ENCODE data around the gene SPACA4. TPM values are rescaled to one million over a fixed set of nuclear protein-coding genes. Genes with fewer than 3 reads are reported as not detected.

The SPACA4 gene
- total and polyA plus RNA-seq, 9 of the 15 experiments (the other 6 are each of a cell fraction or from before 2014, with no cell fraction given), result not detected

GRCh38 chr19:48637449-48637947 lies 31.0 kb downstream of the SPACA4 start (continued):
- no peak for TF ChIP-seq SFPQ (IDR thresholded peaks at IDR 0.05; ENCODE audit: low read depth, low read length)
- 0 out of 4 replicates have a peak, but pooled peaks of 1 of the 2 experiments have one; percentile 18 for TF ChIP-seq MLLT1 (IDR thresholded peaks at IDR 0.05)
- no peak for TF ChIP-seq TRIM28 (IDR thresholded peaks at IDR 0.05)
- no peak for TF ChIP-seq MYBL2 (IDR thresholded peaks at IDR 0.05; ENCODE audit: low read depth)
- no peak for TF ChIP-seq MYBL2 (CRISPR knock-in tag; IDR thresholded peaks at IDR 0.05; ENCODE audit: borderline replicate concordance)
- TF ChIP-seq CC2D1A (IDR thresholded peaks at IDR 0.05), result no peak
- no peak; the same call in 1 of the 2 replicates for TF ChIP-seq TCF7L2 (IDR thresholded peaks at IDR 0.05; ENCODE audit: low read depth, low read length)
- no peak for TF ChIP-seq DACH1 (IDR thresholded peaks at IDR 0.05; ENCODE audit: partially characterized antibody)
- peak; percentile 49; the same call in 1 of the 2 replicates for TF ChIP-seq ZNF740 (CRISPR knock-in tag; IDR thresholded peaks at IDR 0.05)
- no peak for TF ChIP-seq ZNF740 (tag; IDR thresholded peaks at IDR 0.05)
- TF ChIP-seq RBM17 (IDR thresholded peaks at IDR 0.05; ENCODE audit: borderline replicate concordance, low read depth, low read length), result no peak
- TF ChIP-seq SETDB1 (IDR thresholded peaks at IDR 0.05; ENCODE audit: low read length), result no peak
- no peak for TF ChIP-seq SAFB2 (IDR thresholded peaks at IDR 0.05; ENCODE audit: borderline replicate concordance, low read depth, low read length, severe bottlenecking)
- no peak for TF ChIP-seq ZBTB2 (IDR thresholded peaks at IDR 0.05)
- no peak for TF ChIP-seq RFX5 (IDR thresholded peaks at IDR 0.05; ENCODE audit: low read depth, low read length)
- TF ChIP-seq ZNF263 (CRISPR knock-in tag; IDR thresholded peaks at IDR 0.05; ENCODE audit: borderline replicate concordance), result peak; percentile 75; the same call in 1 of the 2 replicates
- TF ChIP-seq ETS1 (conservative IDR thresholded peaks at IDR 0.05; ENCODE audit: control insufficient read depth, low read depth, low read length), result no peak
- peak; percentile 77 for TF ChIP-seq CHD2 (IDR thresholded peaks at IDR 0.05; ENCODE audit: low read depth, low read length)
- 0 out of 2 replicates have a peak, but pooled peaks have one; percentile 17 for TF ChIP-seq CBFA2T2 (conservative IDR thresholded peaks at IDR 0.05)
- TF ChIP-seq ETV1 (tag; conservative IDR thresholded peaks at IDR 0.05; ENCODE audit: low read depth), result no peak
- TF ChIP-seq EWSR1 (IDR thresholded peaks at IDR 0.05; ENCODE audit: borderline replicate concordance, low read depth, partially characterized antibody), result no peak
- TF ChIP-seq LCOR (CRISPR knock-in tag; IDR thresholded peaks at IDR 0.05), result peak; percentile 84; the same call in 1 of the 2 replicates
